D721Med (cell line): ENCODE results near the gene PIK3R5.
"Not testable (repeated sequence)": the region's sequence is repeated elsewhere in the genome, so short reads cannot be mapped to it uniquely, and the experiment has no call there.

Experiments
- DNase-seq: peaks from one replicate; pipeline ENCODE4 v3.0.0; 2011; ENCODE audit warnings: low spot score; ENCODE audit not compliant: insufficient read length
- FAIRE-seq: peaks from 2 replicates; lab custom pipeline; 2011; peaks lifted over from hg19 to GRCh38; lab: Jason Lieb, UNC
- TF ChIP-seq, protein P1 (sequence below): IDR thresholded peaks from 2 replicates; pipeline ENCODE4 v1.5.1; 2012; ENCODE audit warnings: mild to moderate bottlenecking, control low read depth; ENCODE audit not compliant: insufficient read depth; ENCODE audit errors: missing control alignments

The PIK3R5 gene

DNA sequence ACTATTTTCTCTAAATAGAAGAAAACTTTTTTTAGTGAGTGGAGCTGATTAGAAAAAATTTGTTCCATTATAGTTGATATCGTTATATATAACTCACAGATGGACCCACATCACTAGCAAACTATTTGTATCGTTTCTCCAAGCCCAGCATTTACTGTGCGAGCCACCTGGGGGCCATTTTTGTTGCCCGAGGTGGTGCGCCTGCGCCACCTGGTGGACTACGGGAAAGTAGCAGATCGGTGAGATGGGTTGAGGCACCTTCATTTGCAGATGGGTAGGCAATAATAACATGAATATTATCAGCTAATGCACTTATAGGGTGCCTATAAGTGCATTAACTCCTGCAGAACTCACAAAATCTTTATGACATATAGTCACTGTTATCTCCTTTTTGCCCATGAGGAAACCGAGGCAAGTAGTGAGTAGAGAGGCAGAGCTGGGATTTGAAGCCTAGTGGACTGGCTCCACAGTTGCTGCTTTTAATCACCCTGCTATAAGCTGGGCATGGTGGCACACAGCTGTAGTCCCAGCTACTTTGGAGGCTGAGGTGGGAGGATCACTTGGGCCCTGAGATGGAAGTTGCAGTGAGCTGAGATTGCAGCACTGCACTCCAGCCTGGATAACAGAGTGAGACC lies 32.6 kb upstream of the PIK3R5 start:
- TF ChIP-seq, protein P1, sequence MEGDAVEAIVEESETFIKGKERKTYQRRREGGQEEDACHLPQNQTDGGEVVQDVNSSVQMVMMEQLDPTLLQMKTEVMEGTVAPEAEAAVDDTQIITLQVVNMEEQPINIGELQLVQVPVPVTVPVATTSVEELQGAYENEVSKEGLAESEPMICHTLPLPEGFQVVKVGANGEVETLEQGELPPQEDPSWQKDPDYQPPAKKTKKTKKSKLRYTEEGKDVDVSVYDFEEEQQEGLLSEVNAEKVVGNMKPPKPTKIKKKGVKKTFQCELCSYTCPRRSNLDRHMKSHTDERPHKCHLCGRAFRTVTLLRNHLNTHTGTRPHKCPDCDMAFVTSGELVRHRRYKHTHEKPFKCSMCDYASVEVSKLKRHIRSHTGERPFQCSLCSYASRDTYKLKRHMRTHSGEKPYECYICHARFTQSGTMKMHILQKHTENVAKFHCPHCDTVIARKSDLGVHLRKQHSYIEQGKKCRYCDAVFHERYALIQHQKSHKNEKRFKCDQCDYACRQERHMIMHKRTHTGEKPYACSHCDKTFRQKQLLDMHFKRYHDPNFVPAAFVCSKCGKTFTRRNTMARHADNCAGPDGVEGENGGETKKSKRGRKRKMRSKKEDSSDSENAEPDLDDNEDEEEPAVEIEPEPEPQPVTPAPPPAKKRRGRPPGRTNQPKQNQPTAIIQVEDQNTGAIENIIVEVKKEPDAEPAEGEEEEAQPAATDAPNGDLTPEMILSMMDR, result peak; percentile 48
- DNase-seq (no peak), FAIRE-seq (no peak)

DNA sequence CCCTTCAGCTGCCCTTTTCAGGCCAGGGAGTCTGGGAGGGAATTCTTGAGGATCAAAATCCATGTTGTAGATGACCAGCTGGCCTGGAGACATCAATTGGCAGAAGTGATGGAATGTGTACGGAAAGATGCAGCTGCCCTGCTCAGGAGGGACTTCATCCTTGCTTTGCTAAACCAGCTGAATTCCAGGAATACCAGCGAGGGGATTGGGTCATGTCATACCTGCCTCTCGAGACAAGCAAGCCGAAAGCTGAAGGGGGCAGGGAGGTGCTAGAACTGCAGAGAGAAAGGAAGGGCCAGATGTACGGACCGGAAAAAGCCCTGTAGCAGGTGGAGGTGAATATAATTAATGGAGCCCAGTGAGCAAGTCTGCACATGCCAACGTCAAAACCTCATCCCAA lies 30.2 kb upstream of the PIK3R5 start:
- TF ChIP-seq, protein P1, result no peak
- no peak for DNase-seq
- no peak for FAIRE-seq

DNA sequence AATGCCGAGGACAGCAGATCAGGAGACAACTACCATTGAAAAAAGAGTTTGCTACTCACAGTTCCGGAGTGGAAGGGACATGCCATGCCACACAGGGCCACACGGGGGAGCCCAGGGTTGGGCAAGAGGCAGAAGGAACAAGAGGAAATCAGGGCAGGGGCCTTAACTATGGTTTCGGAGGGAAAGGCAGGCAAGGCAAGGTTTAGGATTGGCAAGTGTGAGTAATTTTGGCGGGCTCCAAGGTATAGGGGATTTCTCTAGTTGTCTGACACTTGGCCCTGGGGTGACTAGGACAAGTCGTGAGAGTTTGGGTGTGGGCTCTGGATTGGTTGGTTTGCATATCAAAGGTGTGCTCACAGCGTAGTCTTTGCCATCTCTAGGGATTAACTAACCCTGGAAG lies 28.8 kb upstream of the PIK3R5 start:
- TF ChIP-seq, protein P1, result peak; percentile 17
- no peak for DNase-seq
- no peak for FAIRE-seq

DNA sequence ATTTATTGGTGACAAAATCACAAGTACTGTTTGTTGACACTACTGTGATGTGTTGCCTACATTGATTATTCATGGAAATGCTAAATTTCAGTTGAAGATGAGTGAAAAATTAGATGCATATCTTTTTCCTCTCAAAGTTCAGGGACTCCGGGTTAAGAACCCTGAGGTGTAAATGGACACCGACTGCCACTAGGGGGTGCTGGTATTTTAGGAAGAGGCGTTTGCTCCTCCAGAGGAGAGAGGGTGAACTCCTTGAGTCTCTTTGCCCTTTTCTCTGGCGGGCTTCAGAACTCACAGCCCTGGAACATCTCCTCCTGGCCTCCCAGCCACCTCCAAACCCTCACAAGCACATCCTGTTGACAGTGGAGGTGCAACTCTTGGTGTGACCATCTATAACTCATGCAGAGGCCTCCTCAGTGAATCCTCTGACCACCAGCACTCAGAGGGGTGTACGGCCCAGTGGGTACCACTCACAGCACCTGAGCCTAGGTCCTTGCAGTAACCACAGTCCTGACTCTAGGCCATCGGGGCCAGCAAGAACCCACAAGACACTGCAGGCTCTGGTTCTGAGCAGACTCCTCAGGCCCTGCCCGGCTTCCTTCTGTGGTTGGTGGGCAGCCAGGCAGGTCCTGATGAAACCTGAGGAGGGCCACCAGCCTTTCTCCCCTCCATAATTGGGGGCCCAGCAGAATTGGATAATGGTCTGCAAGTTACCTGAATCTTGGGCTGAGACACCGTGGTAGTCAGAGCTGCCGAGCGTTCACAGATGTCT lies 26.2 kb upstream of the PIK3R5 start:
- TF ChIP-seq, protein P1, result peak; percentile 20
- DNase-seq (no peak), FAIRE-seq (no peak)

DNA sequence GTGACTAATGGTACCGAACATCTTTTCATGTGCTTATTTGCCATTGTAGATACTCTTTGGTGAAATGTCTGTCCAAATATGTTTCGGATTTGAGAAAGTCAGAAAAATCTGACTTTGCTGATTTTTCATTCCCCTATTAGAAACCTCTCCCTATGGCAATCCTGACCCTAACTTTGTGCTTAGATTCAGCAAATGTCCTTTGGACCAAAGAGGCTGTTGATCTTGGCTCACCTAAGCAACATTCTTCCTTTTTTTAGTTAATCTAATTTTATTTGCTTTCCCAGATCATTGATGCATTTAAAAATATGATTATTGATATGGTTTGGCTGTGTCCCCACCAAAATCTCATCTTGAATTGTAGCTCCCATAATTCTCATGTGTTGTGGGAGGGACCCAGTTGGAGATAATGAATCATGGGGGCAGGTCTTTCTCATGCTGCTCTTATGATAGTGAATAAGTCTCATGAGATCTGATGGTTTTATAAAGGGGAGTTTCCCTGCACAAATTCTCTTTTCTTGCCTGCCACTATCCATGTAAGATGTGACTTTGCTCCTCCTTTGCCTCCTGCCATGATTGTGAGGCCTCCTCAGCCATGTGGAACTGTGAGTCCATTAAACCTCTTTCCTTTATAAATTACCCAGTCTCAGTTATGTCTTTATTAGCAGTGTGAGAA lies 22.9 kb upstream of the PIK3R5 start:
- FAIRE-seq, DNase-seq: not testable (repeated sequence)

DNA sequence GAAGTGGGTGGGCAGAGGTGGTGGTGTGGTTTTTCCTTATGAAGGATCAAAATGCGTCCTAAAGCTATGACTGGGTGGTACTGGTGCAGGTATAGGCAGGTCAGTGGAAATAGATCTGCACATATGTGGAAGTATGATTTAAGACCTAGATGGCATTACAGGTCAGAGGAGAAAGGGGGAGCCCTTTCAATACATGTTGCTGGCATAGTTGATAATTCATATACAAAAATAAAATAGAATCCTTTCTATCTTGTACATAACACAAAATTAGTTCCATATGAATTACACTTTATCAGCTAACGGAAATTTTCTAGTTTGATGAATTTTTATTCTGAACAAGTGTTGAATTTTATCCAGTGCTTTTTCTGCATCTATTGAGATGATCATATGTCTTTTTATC lies 20.8 kb upstream of the PIK3R5 start:
- TF ChIP-seq, protein P1, result no peak
- no peak for FAIRE-seq

DNA sequence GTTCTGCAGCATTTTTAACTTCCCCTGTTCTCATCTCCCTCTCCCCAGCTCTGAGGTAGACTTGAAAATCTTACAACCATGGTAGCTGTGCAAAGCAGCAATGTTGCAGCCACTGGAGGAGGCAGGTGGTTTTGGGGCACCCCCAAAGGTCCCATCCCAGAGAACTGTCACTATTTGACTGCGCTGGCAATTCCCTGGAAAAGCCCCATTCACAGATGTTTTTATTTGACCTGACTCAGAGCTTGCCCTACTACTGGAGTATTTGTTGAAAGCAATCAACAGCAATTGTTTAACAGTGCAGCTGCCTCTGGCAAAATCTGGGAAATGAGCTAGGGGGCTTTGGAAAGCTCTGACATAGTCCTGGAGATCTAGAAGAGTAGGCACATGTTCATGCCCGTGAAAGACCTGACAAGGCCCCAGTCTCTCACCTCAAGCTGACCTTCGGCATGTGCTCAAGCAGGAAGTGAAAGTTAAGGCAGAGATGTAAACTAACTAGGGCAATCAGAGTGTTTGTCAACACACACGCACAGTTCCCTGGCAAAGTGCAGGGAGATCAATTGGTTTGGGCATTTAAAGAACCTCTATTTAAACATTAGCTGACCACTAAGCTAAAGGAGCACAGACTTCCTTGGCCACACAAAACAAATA lies 19.7 kb upstream of the PIK3R5 start:
- no peak for FAIRE-seq
- DNase-seq, result no peak
- TF ChIP-seq, protein P1, result no peak

More for the DNA sequence above, 20.8 kb upstream of the PIK3R5 start:
- DNase-seq, result no peak

DNA sequence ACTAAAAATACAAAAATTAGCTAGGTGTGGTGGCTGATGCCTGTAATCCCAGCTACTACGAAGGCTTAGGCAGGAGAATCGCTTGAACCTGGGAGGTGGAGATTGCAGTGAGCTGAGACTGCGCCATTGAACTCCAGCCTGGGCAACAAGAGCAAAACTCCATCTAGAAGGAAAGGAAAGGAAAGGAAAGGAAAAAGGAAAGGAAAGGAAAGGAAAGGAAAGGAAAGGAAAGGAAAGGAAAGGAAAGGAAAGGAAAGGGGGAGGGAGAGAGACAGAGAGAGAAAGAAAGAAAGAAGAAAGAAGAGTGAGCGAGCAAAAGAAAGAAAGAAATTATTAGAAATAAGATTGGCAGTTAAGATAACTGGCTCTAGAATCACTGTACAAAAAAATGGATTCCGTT lies 18.7 kb upstream of the PIK3R5 start:
- not testable (repeated sequence) for FAIRE-seq, DNase-seq
